GM19099 (cell line): ENCODE data around the gene RIT1.

Experiments used
- POLR2A ChIP-seq: IDR thresholded peaks from 3 replicates; pipeline ENCODE4 v1.6.1; 2011; ENCODE audit warnings: low read depth; ENCODE audit not compliant: insufficient read length; ENCODE audit errors: extremely low read depth

Gene RIT1

GRCh38 chr1:155913969-155914757 is 3.0 kb upstream of the RIT1 start:
- no peak for TF ChIP-seq POLR2A

DNA sequence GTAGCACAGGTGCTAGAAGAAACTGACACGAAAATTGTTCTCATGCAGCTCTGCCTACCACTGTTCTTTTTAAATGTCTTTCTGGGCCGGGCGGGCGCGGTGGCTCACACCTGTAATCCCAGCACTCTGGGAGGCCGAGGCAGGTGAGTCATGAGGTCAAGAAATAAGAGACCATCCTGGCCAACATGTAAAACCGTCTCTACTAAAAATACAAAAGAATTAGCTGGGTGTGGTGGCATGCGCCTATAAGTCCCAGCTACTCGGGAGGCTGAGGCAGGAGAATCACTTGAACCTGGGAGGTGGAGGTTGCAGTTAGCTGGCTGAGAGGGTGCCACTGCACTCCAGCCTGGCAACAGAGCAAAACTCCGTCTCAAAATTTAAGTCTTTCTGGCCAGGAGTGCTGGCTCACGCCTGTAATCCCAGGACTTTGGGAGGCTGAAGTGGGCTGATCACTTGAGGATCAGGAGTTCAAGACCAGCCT is 947 bp upstream of the RIT1 start:
- TF ChIP-seq POLR2A, result no peak

GRCh38 chr1:155910621-155911121 is 478 bp downstream of the RIT1 start:
- TF ChIP-seq POLR2A, result no peak

DNA sequence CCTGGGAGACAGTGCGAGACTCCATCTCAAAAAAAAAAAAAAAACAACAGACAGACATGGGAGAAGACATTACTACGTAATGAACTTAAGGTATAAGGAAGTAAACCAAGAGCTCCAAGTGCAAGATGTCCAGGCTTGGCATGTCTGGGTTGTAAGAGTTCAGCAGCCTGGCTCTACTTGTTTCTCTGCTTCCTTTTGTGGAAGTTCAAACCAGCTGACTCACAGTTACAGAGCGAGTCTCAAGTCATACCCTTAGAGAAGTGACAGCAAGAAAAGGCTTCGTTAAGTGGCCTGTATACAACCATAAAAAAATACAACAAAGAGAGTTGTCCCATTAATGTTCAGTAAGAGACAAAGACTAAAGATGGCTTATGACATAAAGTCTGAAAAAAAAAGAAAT is 1.3 kb downstream of the RIT1 start:
- TF ChIP-seq POLR2A, result no peak

DNA sequence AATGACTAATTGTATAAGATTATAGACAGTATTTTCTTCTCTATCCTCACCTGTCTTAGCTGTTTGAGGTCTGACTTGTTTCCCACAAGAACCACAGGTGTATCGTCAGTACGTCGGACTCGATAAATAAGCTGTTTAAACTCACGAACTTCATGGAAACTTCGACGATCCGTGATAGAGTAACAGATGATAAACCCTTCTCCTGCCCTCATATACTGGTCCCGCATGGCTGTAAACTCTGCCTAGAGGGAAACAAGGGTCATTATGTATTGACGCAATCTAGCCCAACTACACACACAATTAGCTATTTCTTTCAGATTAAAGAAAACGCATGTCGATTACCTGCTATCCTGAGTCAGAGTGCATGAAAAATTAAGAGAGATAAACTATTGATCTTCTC is 6.9 kb downstream of the RIT1 start:
- no peak for TF ChIP-seq POLR2A

GRCh38 chr1:155900161-155900560 is 11.0 kb downstream of the RIT1 start:
- no peak for TF ChIP-seq POLR2A

GRCh38 chr1:155899683-155900082 is 11.5 kb downstream of the RIT1 start:
- TF ChIP-seq POLR2A, result no peak

GRCh38 chr1:155898888-155899287 is 12.3 kb downstream of the RIT1 start:
- no peak for TF ChIP-seq POLR2A

DNA sequence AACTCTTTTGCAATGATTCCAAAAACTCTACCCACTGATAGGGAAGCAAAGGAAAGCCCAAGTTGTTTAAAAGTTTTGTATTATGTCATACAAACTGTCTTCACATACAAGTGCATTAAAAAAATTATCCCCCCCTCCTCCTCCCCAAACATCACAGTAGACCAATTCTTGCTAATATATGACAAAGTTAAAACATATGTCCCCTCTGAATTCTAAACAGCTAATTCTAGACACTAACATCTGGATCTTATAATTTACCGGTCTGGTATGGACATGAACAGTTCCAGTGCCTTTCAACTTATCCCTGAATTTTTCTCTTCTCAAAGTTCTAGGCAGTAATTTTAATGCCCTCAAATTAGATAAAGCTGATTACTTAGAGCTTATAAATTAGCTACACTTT is 13.4 kb downstream of the RIT1 start:
- no peak for TF ChIP-seq POLR2A

- TF ChIP-seq POLR2A, result no peak
These were observed 17.6 kb downstream of the RIT1 start for GRCh38 chr1:155893389-155894142.

- TF ChIP-seq POLR2A, result no peak
These were observed 18.4 kb downstream of the RIT1 start for GRCh38 chr1:155892796-155893195.

DNA sequence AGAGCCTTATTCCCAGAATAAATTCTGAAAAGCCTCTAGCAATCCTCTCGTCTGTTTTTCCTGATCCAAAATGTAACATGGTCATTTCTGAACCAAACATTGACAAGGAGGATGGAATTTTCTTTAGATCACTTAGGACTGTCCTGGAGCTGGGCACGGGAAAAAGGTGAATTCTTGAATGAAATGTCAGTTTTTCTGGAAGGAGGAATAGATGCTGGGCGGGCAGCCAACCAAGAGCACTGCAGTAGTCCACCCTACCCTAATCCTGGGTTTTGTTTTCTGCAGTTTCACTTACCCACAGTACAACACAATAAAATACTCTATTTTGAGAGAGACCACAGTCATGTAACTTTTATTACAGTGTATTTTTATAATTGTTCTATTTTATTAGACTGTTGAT is 20.9 kb downstream of the RIT1 start:
- TF ChIP-seq POLR2A, result no peak

- TF ChIP-seq POLR2A, result no peak
These were observed 21.6 kb downstream of the RIT1 start for GRCh38 chr1:155889566-155889965.

DNA sequence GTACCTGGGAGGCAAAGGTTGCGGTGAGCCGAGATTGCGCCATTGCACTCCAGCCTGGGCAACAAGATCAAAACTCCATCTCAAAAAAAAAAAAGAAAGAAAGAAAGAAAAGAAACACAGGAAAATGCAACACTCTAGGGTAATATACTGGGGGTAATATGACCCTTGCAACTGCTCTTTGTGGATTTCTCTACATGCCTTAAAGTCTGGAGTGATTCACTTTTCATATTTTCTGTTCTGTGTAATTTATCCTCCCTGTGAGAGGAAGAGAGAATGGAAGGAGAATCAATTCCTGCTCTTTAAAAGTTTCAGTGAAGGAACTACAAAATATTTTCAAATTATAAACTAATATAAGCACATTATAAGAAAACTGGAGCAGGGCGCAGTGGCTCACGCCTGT is 22.7 kb downstream of the RIT1 start:
- TF ChIP-seq POLR2A, result no peak

- TF ChIP-seq POLR2A, result no peak
These were observed 26.2 kb downstream of the RIT1 start for GRCh38 chr1:155884982-155885381.
